LNCAP (cell line): Measurements from ENCODE around the gene RAB28.

Experiments used
- CTCF ChIP-seq: fragments of 450-650 bp; IDR thresholded peaks from 2 replicates; pipeline ENCODE4 v1.5.1; 2017; ENCODE audit warnings: mild to moderate bottlenecking

Gene RAB28

GRCh38 chr4:13365195-13365594 lies 118.9 kb downstream of the RAB28 start:
- TF ChIP-seq CTCF = no peak

- no peak for TF ChIP-seq CTCF
Observed at GRCh38 chr4:13364653-13365052, 119.5 kb downstream of the RAB28 start.

GRCh38 chr4:13364172-13364571 lies 120.0 kb downstream of the RAB28 start:
- no peak for TF ChIP-seq CTCF

GRCh38 chr4:13359809-13360208 lies 124.3 kb downstream of the RAB28 start:
- no peak for TF ChIP-seq CTCF

- no peak for TF ChIP-seq CTCF
Observed at GRCh38 chr4:13355111-13355880, 128.8 kb downstream of the RAB28 start.

GRCh38 chr4:13349096-13349495 lies 135.0 kb downstream of the RAB28 start:
- no peak for TF ChIP-seq CTCF

GRCh38 chr4:13348216-13348615 lies 135.9 kb downstream of the RAB28 start:
- no peak for TF ChIP-seq CTCF
